ENCODE measurements around the gene PKP4. TPM values are rescaled to one million over a fixed set of nuclear protein-coding genes. Genes with fewer than 3 reads are reported as not detected.

PKP4 gene
- total RNA-seq, 5 donors from 2014 or later (not counting 1 experiment from before 2014, with no cell fraction given): 17.3 to 23.1 (median 20.3) TPM

DNA sequence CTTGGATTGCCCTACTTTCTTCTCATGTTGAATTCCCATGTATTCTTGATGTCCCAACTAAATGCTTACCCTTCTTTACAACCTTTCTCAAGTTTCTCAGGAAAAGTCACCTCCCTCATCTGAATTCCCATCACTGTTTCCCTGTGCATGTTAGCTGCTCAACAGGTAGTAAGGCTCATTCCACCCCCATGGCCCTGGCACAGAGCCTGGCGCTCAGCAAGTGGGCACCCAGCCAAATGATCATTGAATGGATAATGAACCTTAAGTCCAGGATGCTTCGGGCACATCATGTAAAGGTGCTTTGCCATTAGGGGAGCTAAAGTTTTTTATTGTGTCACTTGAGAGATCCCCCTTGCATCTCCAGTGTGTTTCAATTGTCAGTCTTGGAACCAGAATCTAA lies 124.0 kb downstream of the PKP4 start:
- no peaks in the 10 kb centered on the region for H3K9me3 ChIP-seq
- CTCF ChIA-PET: no interaction called here
- no peak overlapping the region for H3K4me3 ChIP-seq (ENCODE audit: control insufficient read depth in 1 of 2, extremely low read depth in 1 of 2, low read length in 1 of 2)
- H3K27ac ChIP-seq (ENCODE audit: low read length): no peak overlapping the region
- Mint-ChIP-seq H3K36me3 (peaks cover 22% of the 10 kb centered on the region), H3K4me1 (no peaks in the 10 kb centered on the region), H3K4me3 (no peak overlapping the region), H3K9me3 (no peaks in the 10 kb centered on the region), H3K27ac (no peak overlapping the region), H3K27me3 (no peaks in the 10 kb centered on the region)
- no peaks in the 10 kb centered on the region for H3K4me1 ChIP-seq (ENCODE audit: control insufficient read depth in 1 of 2, extremely low read depth in 1 of 2, insufficient read depth in 2 of 2, low read length in 2 of 2)
- DNase-seq (no peak), ATAC-seq (replicated peaks in 1 of 4) (no peak)
- no peaks in the 10 kb centered on the region for H3K27me3 ChIP-seq (replicated peaks in 1 of 2; ENCODE audit: control insufficient read depth in 2 of 2, extremely low read depth in 1 of 2, insufficient read depth in 2 of 2, low read length in 1 of 2)
- POLR2A ChIA-PET: interaction anchor here in 1 of 2 donors (0.6 kb wide), 1 partner anchor 748 kb away, joined by 4 read pairs; no protein-coding TSS in a partner anchor
- H3K36me3 ChIP-seq (ENCODE audit: control insufficient read depth in 2 of 2, extremely low read depth in 1 of 2, insufficient read depth in 1 of 2, low read length in 1 of 2): no peaks in the 10 kb centered on the region
- 100% methylated on average over 1 of the region's 2 CpGs for WGBS (ENCODE audit: insufficient coverage)

DNA sequence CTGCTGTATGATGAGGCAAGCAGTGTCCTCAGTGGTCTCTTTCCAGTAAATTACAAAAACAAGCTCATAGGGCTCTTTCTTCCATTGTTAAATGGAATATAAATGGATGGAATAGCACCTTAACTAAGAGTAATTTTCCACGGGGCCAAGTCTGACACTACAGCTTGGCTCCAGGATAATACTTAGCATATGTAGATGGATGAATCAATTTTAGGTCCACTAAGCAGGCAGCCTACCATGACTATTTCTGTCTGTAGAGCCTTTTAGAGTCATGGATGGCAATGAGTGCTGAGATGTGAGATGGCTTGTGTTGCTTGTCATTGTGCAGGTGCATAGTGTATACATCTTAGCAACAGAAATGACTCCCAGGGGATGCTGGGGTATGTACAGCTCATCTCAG lies 125.9 kb downstream of the PKP4 start:
- Mint-ChIP-seq H3K4me3 (no peak overlapping the region), H3K4me1 (no peaks in the 10 kb centered on the region), H3K36me3 (peaks cover 18% of the 10 kb centered on the region), H3K27me3 (no peaks in the 10 kb centered on the region), H3K27ac (no peak overlapping the region), H3K9me3 (no peaks in the 10 kb centered on the region)
- H3K36me3 ChIP-seq (ENCODE audit: control insufficient read depth in 2 of 2, extremely low read depth in 1 of 2, insufficient read depth in 1 of 2, low read length in 1 of 2): no peaks in the 10 kb centered on the region
- H3K27me3 ChIP-seq (replicated peaks in 1 of 2; ENCODE audit: control insufficient read depth in 2 of 2, extremely low read depth in 1 of 2, insufficient read depth in 2 of 2, low read length in 1 of 2): no peaks in the 10 kb centered on the region
- no peak overlapping the region for H3K27ac ChIP-seq (ENCODE audit: low read length)
- no peaks in the 10 kb centered on the region for H3K4me1 ChIP-seq (ENCODE audit: control insufficient read depth in 1 of 2, extremely low read depth in 1 of 2, insufficient read depth in 2 of 2, low read length in 2 of 2)
- no peaks in the 10 kb centered on the region for H3K9me3 ChIP-seq
- CTCF ChIA-PET: no interaction called here
- H3K4me3 ChIP-seq (ENCODE audit: control insufficient read depth in 1 of 2, extremely low read depth in 1 of 2, low read length in 1 of 2): no peak overlapping the region
- WGBS (ENCODE audit: insufficient coverage): no CpG with 5 or more reads among the region's 1 CpG
- POLR2A ChIA-PET: no interaction called here
- ATAC-seq (replicated peaks in 1 of 4) (no peak), DNase-seq (no peak)

DNA sequence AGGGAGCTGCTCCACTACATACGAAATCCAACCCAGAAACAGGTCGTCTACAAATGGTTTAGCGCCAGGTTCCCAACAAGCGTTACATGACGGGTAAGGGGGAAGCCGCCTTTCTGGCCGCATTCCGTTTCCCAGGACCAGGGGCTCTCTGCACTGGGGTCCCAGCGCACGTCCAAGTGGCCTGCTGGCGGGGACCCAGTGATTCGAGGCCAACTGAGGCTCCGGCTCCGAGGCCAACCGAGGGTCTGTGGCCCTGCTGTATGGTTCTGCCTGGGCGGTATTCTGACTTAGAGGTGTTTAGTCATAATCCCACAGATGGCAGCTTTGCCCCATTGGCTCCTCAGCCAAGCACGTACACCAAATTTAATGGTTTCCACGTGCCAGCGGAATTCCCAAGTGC lies 127.2 kb downstream of the PKP4 start:
- ATAC-seq (replicated peaks in 1 of 4): no peak
- Mint-ChIP-seq H3K4me3 (no peak overlapping the region), H3K27ac (no peak overlapping the region), H3K36me3 (peaks cover 24% of the 10 kb centered on the region), H3K27me3 (no peaks in the 10 kb centered on the region), H3K4me1 (no peaks in the 10 kb centered on the region), H3K9me3 (no peaks in the 10 kb centered on the region)
- POLR2A ChIA-PET: no interaction called here
- 98% methylated on average over 19 of the region's 19 CpGs for WGBS (ENCODE audit: insufficient coverage)
- H3K9me3 ChIP-seq: no peaks in the 10 kb centered on the region
- no peak overlapping the region for H3K4me3 ChIP-seq (ENCODE audit: control insufficient read depth in 1 of 2, extremely low read depth in 1 of 2, low read length in 1 of 2)
- DNase-seq: no peak
- no peaks in the 10 kb centered on the region for H3K4me1 ChIP-seq (ENCODE audit: control insufficient read depth in 1 of 2, extremely low read depth in 1 of 2, insufficient read depth in 2 of 2, low read length in 2 of 2)
- CTCF ChIA-PET: no interaction called here
- H3K36me3 ChIP-seq (ENCODE audit: control insufficient read depth in 2 of 2, extremely low read depth in 1 of 2, insufficient read depth in 1 of 2, low read length in 1 of 2): no peaks in the 10 kb centered on the region
- H3K27ac ChIP-seq (ENCODE audit: low read length): no peak overlapping the region
- H3K27me3 ChIP-seq (replicated peaks in 1 of 2; ENCODE audit: control insufficient read depth in 2 of 2, extremely low read depth in 1 of 2, insufficient read depth in 2 of 2, low read length in 1 of 2): no peaks in the 10 kb centered on the region

DNA sequence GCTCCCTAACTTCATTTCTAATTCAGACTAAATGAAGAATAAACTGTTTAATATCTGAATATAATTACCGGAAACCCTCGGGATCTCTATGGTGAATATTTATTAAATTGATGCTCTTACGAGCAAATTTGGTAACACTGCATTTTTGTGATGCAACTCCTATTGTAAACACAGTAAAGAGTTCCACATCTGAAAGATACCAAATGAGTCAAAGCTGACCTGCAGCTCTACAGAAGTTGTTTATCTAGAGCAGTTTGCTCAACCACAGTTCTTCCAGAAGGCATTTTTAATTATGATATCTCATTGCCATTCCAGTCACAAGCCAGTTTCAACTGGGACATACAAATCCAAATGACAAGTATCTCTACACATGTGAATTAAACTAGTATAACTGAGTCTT lies 129.7 kb downstream of the PKP4 start:
- H3K4me1 Mint-ChIP-seq: no peaks in the 10 kb centered on the region
- no CpG with 5 or more reads among the region's 3 CpGs for WGBS (ENCODE audit: insufficient coverage)
- no peaks in the 10 kb centered on the region for H3K27me3 ChIP-seq (replicated peaks in 1 of 2; ENCODE audit: control insufficient read depth in 2 of 2, extremely low read depth in 1 of 2, insufficient read depth in 2 of 2, low read length in 1 of 2)
- H3K36me3 ChIP-seq (ENCODE audit: control insufficient read depth in 2 of 2, extremely low read depth in 1 of 2, insufficient read depth in 1 of 2, low read length in 1 of 2): no peaks in the 10 kb centered on the region
- no peaks in the 10 kb centered on the region for H3K9me3 ChIP-seq
- no peak overlapping the region for H3K4me3 ChIP-seq (ENCODE audit: control insufficient read depth in 1 of 2, extremely low read depth in 1 of 2, low read length in 1 of 2)
- H3K4me1 ChIP-seq (ENCODE audit: control insufficient read depth in 1 of 2, extremely low read depth in 1 of 2, insufficient read depth in 2 of 2, low read length in 2 of 2): no peaks in the 10 kb centered on the region
- H3K27ac Mint-ChIP-seq: no peak overlapping the region
- H3K36me3 Mint-ChIP-seq: peaks cover 14% of the 10 kb centered on the region
- no peak for DNase-seq
- H3K4me3 Mint-ChIP-seq: no peak overlapping the region
- H3K27me3 Mint-ChIP-seq: no peaks in the 10 kb centered on the region
- ChIA-PET CTCF (no interaction called here), POLR2A (interaction anchor here in 1 of 2 donors (0.5 kb wide), 1 partner anchor 688 kb away, joined by 3 read pairs; no protein-coding TSS in a partner anchor)
- ATAC-seq (replicated peaks in 1 of 4): no peak
- no peak overlapping the region for H3K27ac ChIP-seq (ENCODE audit: low read length)
- no peaks in the 10 kb centered on the region for H3K9me3 Mint-ChIP-seq

DNA sequence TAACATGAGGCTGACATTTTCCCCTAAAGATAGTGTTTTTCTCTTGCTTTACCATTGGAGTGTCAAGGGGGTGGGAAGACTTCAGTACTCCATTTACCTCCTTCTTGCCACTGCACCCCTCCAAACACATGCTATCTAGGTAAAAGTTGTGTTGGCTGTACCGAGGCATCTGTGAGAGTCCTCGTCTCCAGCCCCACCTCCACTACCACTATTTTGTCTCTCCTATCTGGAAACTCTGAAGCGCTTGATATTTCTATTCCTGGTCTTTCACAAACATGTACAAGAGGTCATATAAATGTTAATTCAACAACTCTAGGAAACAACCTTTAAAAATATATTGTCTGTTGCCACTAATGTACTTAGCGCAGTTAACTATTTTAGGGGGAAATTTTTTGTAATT lies 132.6 kb downstream of the PKP4 start:
- no peak for DNase-seq
- CTCF ChIA-PET: no interaction called here
- H3K4me1 Mint-ChIP-seq: no peaks in the 10 kb centered on the region
- H3K27ac Mint-ChIP-seq: no peak overlapping the region
- no peaks in the 10 kb centered on the region for H3K9me3 ChIP-seq
- H3K36me3 ChIP-seq (ENCODE audit: control insufficient read depth in 2 of 2, extremely low read depth in 1 of 2, insufficient read depth in 1 of 2, low read length in 1 of 2): no peaks in the 10 kb centered on the region
- no peaks in the 10 kb centered on the region for H3K27me3 Mint-ChIP-seq
- H3K4me1 ChIP-seq (ENCODE audit: control insufficient read depth in 1 of 2, extremely low read depth in 1 of 2, insufficient read depth in 2 of 2, low read length in 2 of 2): no peaks in the 10 kb centered on the region
- H3K4me3 ChIP-seq (ENCODE audit: control insufficient read depth in 1 of 2, extremely low read depth in 1 of 2, low read length in 1 of 2): no peak overlapping the region
- POLR2A ChIA-PET: no interaction called here
- no peaks in the 10 kb centered on the region for H3K9me3 Mint-ChIP-seq
- no peak overlapping the region for H3K27ac ChIP-seq (ENCODE audit: low read length)
- no peak for ATAC-seq (replicated peaks in 1 of 4)
- no CpG with 5 or more reads among the region's 4 CpGs for WGBS (ENCODE audit: insufficient coverage)
- H3K36me3 Mint-ChIP-seq: peaks cover 18% of the 10 kb centered on the region
- H3K27me3 ChIP-seq (replicated peaks in 1 of 2; ENCODE audit: control insufficient read depth in 2 of 2, extremely low read depth in 1 of 2, insufficient read depth in 2 of 2, low read length in 1 of 2): no peaks in the 10 kb centered on the region
- no peak overlapping the region for H3K4me3 Mint-ChIP-seq

DNA sequence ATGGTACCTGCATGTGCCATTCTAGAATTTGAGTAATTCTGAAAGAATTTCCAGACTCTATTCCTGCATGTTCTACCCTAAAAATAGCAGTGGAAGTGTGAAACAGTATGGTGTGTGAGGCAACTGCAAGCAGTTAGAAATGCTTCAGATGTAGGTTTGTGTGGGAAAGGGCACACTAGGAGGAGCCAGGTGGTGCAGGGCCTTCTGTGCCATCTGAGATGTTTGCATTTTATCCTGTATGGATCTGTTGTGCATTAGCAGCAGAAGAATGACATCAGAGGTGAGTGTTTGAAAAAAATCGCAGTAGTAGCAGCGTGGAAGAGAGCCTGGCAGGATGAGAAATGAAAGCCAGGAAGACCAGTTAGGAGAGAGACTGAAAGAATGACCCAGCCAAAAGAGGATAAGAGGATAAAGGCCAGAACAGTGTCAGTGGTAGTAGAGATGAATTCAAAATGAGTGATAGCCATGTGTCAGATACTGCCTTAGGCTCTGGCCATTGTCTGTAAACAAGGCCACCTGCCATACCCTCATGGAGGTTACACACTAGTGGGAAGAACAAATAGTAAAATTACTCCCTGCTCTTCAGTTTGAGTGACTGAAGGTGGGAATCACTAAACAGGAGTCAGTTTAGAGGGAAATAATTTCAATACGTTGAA lies 142.2 kb downstream of the PKP4 start:
- no peak overlapping the region for H3K4me3 ChIP-seq (ENCODE audit: control insufficient read depth in 1 of 2, extremely low read depth in 1 of 2, low read length in 1 of 2)
- H3K4me1 ChIP-seq (ENCODE audit: control insufficient read depth in 1 of 2, extremely low read depth in 1 of 2, insufficient read depth in 2 of 2, low read length in 2 of 2): no peaks in the 10 kb centered on the region
- Mint-ChIP-seq H3K27ac (no peak overlapping the region), H3K4me3 (no peak overlapping the region), H3K4me1 (no peaks in the 10 kb centered on the region), H3K36me3 (peaks cover 12% of the 10 kb centered on the region), H3K27me3 (no peaks in the 10 kb centered on the region), H3K9me3 (no peaks in the 10 kb centered on the region)
- DNase-seq (no peak), ATAC-seq (replicated peaks in 1 of 4) (no peak)
- no peaks in the 10 kb centered on the region for H3K27me3 ChIP-seq (replicated peaks in 1 of 2; ENCODE audit: control insufficient read depth in 2 of 2, extremely low read depth in 1 of 2, insufficient read depth in 2 of 2, low read length in 1 of 2)
- 100% methylated on average over 3 of the region's 3 CpGs for WGBS (ENCODE audit: insufficient coverage)
- no peaks in the 10 kb centered on the region for H3K36me3 ChIP-seq (ENCODE audit: control insufficient read depth in 2 of 2, extremely low read depth in 1 of 2, insufficient read depth in 1 of 2, low read length in 1 of 2)
- no peak overlapping the region for H3K27ac ChIP-seq (ENCODE audit: low read length)
- H3K9me3 ChIP-seq: no peaks in the 10 kb centered on the region
- ChIA-PET POLR2A (no interaction called here), CTCF (no interaction called here)

DNA sequence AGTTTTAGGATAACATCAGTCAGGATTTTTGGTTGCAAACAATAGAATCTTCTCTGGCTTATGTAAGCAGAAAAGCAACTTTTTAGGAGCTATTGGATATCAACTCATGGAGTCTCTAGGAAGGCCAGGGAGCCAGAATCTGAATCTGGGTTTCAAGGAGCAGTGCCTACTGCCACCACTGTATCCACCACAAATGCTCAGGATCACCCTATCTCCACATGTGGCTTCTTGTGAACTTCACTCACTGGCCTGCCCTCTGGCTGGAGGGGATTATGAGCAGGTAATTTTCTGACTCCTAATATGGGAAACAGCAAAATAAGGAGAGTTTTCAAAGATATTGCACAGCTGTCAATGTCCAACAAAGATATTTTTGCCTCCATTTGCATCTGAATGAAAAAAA lies 142.9 kb downstream of the PKP4 start:
- H3K27ac ChIP-seq (ENCODE audit: low read length): no peak overlapping the region
- no peaks in the 10 kb centered on the region for H3K36me3 ChIP-seq (ENCODE audit: control insufficient read depth in 2 of 2, extremely low read depth in 1 of 2, insufficient read depth in 1 of 2, low read length in 1 of 2)
- Mint-ChIP-seq H3K27ac (no peak overlapping the region), H3K4me1 (no peaks in the 10 kb centered on the region), H3K27me3 (no peaks in the 10 kb centered on the region), H3K9me3 (no peaks in the 10 kb centered on the region), H3K36me3 (peaks cover 11% of the 10 kb centered on the region), H3K4me3 (no peak overlapping the region)
- H3K9me3 ChIP-seq: no peaks in the 10 kb centered on the region
- POLR2A ChIA-PET: no interaction called here
- CTCF ChIA-PET: no interaction called here
- ATAC-seq (replicated peaks in 1 of 4) (no peak), DNase-seq (no peak)
- H3K27me3 ChIP-seq (replicated peaks in 1 of 2; ENCODE audit: control insufficient read depth in 2 of 2, extremely low read depth in 1 of 2, insufficient read depth in 2 of 2, low read length in 1 of 2): no peaks in the 10 kb centered on the region
- H3K4me1 ChIP-seq (ENCODE audit: control insufficient read depth in 1 of 2, extremely low read depth in 1 of 2, insufficient read depth in 2 of 2, low read length in 2 of 2): no peaks in the 10 kb centered on the region
- H3K4me3 ChIP-seq (ENCODE audit: control insufficient read depth in 1 of 2, extremely low read depth in 1 of 2, low read length in 1 of 2): no peak overlapping the region

Measured in T-cell (primary cell).